ENCODE measurements around the gene ERO1B. TPM values are rescaled to one million over a fixed set of nuclear protein-coding genes. Genes with fewer than 3 reads are reported as not detected.

ERO1B gene
- total and polyA plus RNA-seq, 8 donors, result 84.5 to 225 (median 100) TPM

- FAIRE-seq (no peak), DNase-seq (peak in 3 of 6 donors; percentile 35 to 48 (median 37)), ATAC-seq (peak; percentile 65 to 76 (median 70))
- peaks cover 3 to 26% (median 21%) of the 10 kb centered on the region in 3 donors for H3K4me1 ChIP-seq
- peak overlapping the region; percentile 31 to 84 (median 53) for H3K27ac ChIP-seq
- H3K9me3 ChIP-seq, result no peaks in the 10 kb centered on the region
- intact Hi-C loops (cut with DNase I), result no loop called here
- no peaks in the 10 kb centered on the region for H3K27me3 ChIP-seq
- TF ChIP-seq CTCF (IDR thresholded peaks at IDR 0.05), result no peak
- peak overlapping the region in 2 of 4 donors; percentile 18 to 20 for H3K4me3 ChIP-seq
- no peaks in the 10 kb centered on the region for H3K36me3 ChIP-seq
- WGBS, 2 donors, result 36 to 44% methylated on average over 16 of the region's 16 CpGs
Observed at GRCh38 chr1:236301080-236301957, 19.6 kb upstream of the ERO1B start.

- 83 to 85% methylated on average over 8 of the region's 8 CpGs for WGBS, 2 donors
- no peak for FAIRE-seq
- H3K9me3 ChIP-seq, result no peaks in the 10 kb centered on the region
- no peaks in the 10 kb centered on the region for H3K36me3 ChIP-seq
- no peak overlapping the region for H3K4me3 ChIP-seq
- H3K4me1 ChIP-seq, result peaks cover 3 to 7% (median 4%) of the 10 kb centered on the region in 3 donors
- H3K27me3 ChIP-seq, result no peaks in the 10 kb centered on the region
- no peak for DNase-seq
- intact Hi-C loops (cut with DNase I), result no loop called here
- no peak for ATAC-seq
- no peak overlapping the region for H3K27ac ChIP-seq
- TF ChIP-seq CTCF (IDR thresholded peaks at IDR 0.05), result no peak
Observed at GRCh38 chr1:236297161-236297560, 15.4 kb upstream of the ERO1B start.

- no peak overlapping the region for H3K4me3 ChIP-seq
- H3K27me3 ChIP-seq, result no peaks in the 10 kb centered on the region
- 45 to 49% methylated on average over 3 of the region's 3 CpGs for WGBS, 2 donors
- FAIRE-seq, result no peak
- H3K4me1 ChIP-seq, result peaks cover 18 to 42% (median 26%) of the 10 kb centered on the region in 3 donors
- peak; percentile 17 to 72 (median 62) for ATAC-seq
- intact Hi-C loops (cut with DNase I), result no loop called here
- no peaks in the 10 kb centered on the region for H3K36me3 ChIP-seq
- no peak for DNase-seq
- no peak overlapping the region for H3K27ac ChIP-seq
- no peak for TF ChIP-seq CTCF (IDR thresholded peaks at IDR 0.05)
- H3K9me3 ChIP-seq, result no peaks in the 10 kb centered on the region
Observed at GRCh38 chr1:236292425-236292824, 10.7 kb upstream of the ERO1B start.

- WGBS, 2 donors, result 39 to 51% methylated on average over 1 of the region's 1 CpG
Observed at GRCh38 chr1:236289492-236290131, 7.9 kb upstream of the ERO1B start.

More at GRCh38 chr1:236289492-236290131, 7.9 kb upstream of the ERO1B start:
- Histone ChIP-seq H3K36me3 (no peaks in the 10 kb centered on the region), H3K4me1 (peaks cover 26 to 42% (median 27%) of the 10 kb centered on the region in 3 donors), H3K9me3 (no peaks in the 10 kb centered on the region), H3K27ac (peak overlapping the region in 3 of 4 donors; percentile 58 to 83 (median 81)), H3K4me3 (no peak overlapping the region), H3K27me3 (no peaks in the 10 kb centered on the region)
- no peak for FAIRE-seq
- intact Hi-C loops (cut with DNase I), result no loop called here
- TF ChIP-seq CTCF (IDR thresholded peaks at IDR 0.05), result no peak
- peak; percentile 80 to 86 (median 84) for ATAC-seq
- no peak for DNase-seq

All from pancreas (tissue), 10 donors.